Measurements from ENCODE around the gene PPP1R3G.
A peak's percentile ranks its signal among the peaks of the same experiment; 100 is the strongest.
"Not testable (repeated sequence)": the region's sequence is repeated elsewhere in the genome, so short reads cannot be mapped to it uniquely, and the experiment has no call there.

The PPP1R3G gene

GRCh38 chr6:5120011-5120410 lies 34.9 kb downstream of the PPP1R3G start:
- DNase-seq (ENCODE audit: low read depth) = no peak

- not testable (repeated sequence) for DNase-seq (ENCODE audit: low read depth)
Observed at GRCh38 chr6:5120543-5120942, 35.4 kb downstream of the PPP1R3G start.

- no peak for DNase-seq (ENCODE audit: low read depth)
Observed at GRCh38 chr6:5121479-5121878, 36.3 kb downstream of the PPP1R3G start.

- DNase-seq (ENCODE audit: low read depth) = no peak
Observed at GRCh38 chr6:5121956-5122355, 36.8 kb downstream of the PPP1R3G start.

GRCh38 chr6:5122504-5123112 lies 37.5 kb downstream of the PPP1R3G start:
- DNase-seq (ENCODE audit: low read depth) = no peak

- no peak for DNase-seq (ENCODE audit: low read depth)
Observed at GRCh38 chr6:5123296-5124143, 38.4 kb downstream of the PPP1R3G start.

GRCh38 chr6:5124526-5124925 lies 39.4 kb downstream of the PPP1R3G start:
- DNase-seq (ENCODE audit: low read depth) = no peak

GRCh38 chr6:5125152-5126006 lies 40.2 kb downstream of the PPP1R3G start:
- no peak for DNase-seq (ENCODE audit: low read depth)

- DNase-seq (ENCODE audit: low read depth) = no peak
Observed at GRCh38 chr6:5126214-5126613, 41.1 kb downstream of the PPP1R3G start.

- no peak for DNase-seq (ENCODE audit: low read depth)
Observed at GRCh38 chr6:5127106-5127687, 42.1 kb downstream of the PPP1R3G start.

GRCh38 chr6:5128351-5128750 lies 43.2 kb downstream of the PPP1R3G start:
- no peak for DNase-seq (ENCODE audit: low read depth)

GRCh38 chr6:5130135-5130866 lies 45.2 kb downstream of the PPP1R3G start:
- no peak for DNase-seq (ENCODE audit: low read depth)

- DNase-seq (ENCODE audit: low read depth) = no peak
Observed at GRCh38 chr6:5132731-5133130, 47.6 kb downstream of the PPP1R3G start.

GRCh38 chr6:5133943-5134342 lies 48.8 kb downstream of the PPP1R3G start:
- no peak for DNase-seq (ENCODE audit: low read depth)

- DNase-seq (ENCODE audit: low read depth) = peak; percentile 15
Observed at GRCh38 chr6:5135788-5136376, 50.7 kb downstream of the PPP1R3G start.

- DNase-seq (ENCODE audit: low read depth) = no peak
Observed at GRCh38 chr6:5136851-5137250, 51.7 kb downstream of the PPP1R3G start.
